ENCODE data around the gene SMIM14.
"Not testable (repeated sequence)": the region's sequence is repeated elsewhere in the genome, so short reads cannot be mapped to it uniquely, and the experiment has no call there.

The SMIM14 gene

GRCh38 chr4:39616651-39617050, 22.0 kb downstream of the SMIM14 start:
- TF ChIP-seq CTCF (IDR thresholded peaks at IDR 0.05; ENCODE audit: control insufficient read depth, extremely low read depth, insufficient read depth), result no peak
- DNase-seq (ENCODE audit: low read depth), result no peak
- no peak overlapping the region for H3K4me3 ChIP-seq (ENCODE audit: low read depth, low read length)

GRCh38 chr4:39616112-39616511, 22.6 kb downstream of the SMIM14 start:
- not testable (repeated sequence) for H3K4me3 ChIP-seq (ENCODE audit: low read depth, low read length); DNase-seq (ENCODE audit: low read depth)

- DNase-seq (ENCODE audit: low read depth), result no peak
- no peak for TF ChIP-seq CTCF (IDR thresholded peaks at IDR 0.05; ENCODE audit: control insufficient read depth, extremely low read depth, insufficient read depth)
- no peak overlapping the region for H3K4me3 ChIP-seq (ENCODE audit: low read depth, low read length)
Observed at GRCh38 chr4:39614487-39615162, 24.0 kb downstream of the SMIM14 start.

- no peak for TF ChIP-seq CTCF (IDR thresholded peaks at IDR 0.05; ENCODE audit: control insufficient read depth, extremely low read depth, insufficient read depth)
- DNase-seq (ENCODE audit: low read depth), result no peak
- peak overlapping the region; percentile 19; the same call in 1 of the 2 replicates for H3K4me3 ChIP-seq (ENCODE audit: low read depth, low read length)
Observed at GRCh38 chr4:39613093-39613656, 25.5 kb downstream of the SMIM14 start.

- TF ChIP-seq CTCF (IDR thresholded peaks at IDR 0.05; ENCODE audit: control insufficient read depth, extremely low read depth, insufficient read depth), result no peak
- DNase-seq (ENCODE audit: low read depth), result no peak
- no peak overlapping the region for H3K4me3 ChIP-seq (ENCODE audit: low read depth, low read length)
Observed at GRCh38 chr4:39609454-39609931, 29.2 kb downstream of the SMIM14 start.

- H3K4me3 ChIP-seq (ENCODE audit: low read depth, low read length), result no peak overlapping the region
- DNase-seq (ENCODE audit: low read depth), result no peak
- no peak for TF ChIP-seq CTCF (IDR thresholded peaks at IDR 0.05; ENCODE audit: control insufficient read depth, extremely low read depth, insufficient read depth)
Observed at GRCh38 chr4:39608451-39608850, 30.2 kb downstream of the SMIM14 start.

GRCh38 chr4:39606747-39607146, 31.9 kb downstream of the SMIM14 start:
- no peak for TF ChIP-seq CTCF (IDR thresholded peaks at IDR 0.05; ENCODE audit: control insufficient read depth, extremely low read depth, insufficient read depth)
- no peak overlapping the region for H3K4me3 ChIP-seq (ENCODE audit: low read depth, low read length)
- DNase-seq (ENCODE audit: low read depth), result no peak

Measured in LNCaP clone FGC (cell line).